Measurements from ENCODE around the gene SLCO3A1.
"Not testable (repeated sequence)": the region's sequence is repeated elsewhere in the genome, so short reads cannot be mapped to it uniquely, and the experiment has no call there.

SLCO3A1 gene

DNA sequence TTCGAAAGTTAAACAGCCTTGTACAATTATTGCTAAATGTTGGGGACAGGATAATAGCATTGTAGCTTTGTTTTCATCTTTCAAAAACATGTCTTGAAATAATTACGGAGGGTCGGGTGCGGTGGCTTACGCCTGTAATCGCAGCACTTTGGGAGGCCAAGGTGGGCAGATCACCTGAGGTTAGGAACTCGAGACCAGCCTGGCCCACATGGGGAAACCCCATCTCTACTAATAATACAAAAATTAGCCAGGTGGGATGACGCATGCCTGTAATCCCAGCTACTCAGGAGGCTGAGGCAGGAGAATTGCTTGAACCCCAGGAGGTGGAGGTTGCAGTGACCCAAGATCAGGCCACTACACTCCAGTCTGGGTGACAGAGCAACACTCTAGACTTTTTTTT is 216.7 kb downstream of the SLCO3A1 start:
- DNase-seq (ENCODE audit: low spot score), result not testable (repeated sequence)

DNA sequence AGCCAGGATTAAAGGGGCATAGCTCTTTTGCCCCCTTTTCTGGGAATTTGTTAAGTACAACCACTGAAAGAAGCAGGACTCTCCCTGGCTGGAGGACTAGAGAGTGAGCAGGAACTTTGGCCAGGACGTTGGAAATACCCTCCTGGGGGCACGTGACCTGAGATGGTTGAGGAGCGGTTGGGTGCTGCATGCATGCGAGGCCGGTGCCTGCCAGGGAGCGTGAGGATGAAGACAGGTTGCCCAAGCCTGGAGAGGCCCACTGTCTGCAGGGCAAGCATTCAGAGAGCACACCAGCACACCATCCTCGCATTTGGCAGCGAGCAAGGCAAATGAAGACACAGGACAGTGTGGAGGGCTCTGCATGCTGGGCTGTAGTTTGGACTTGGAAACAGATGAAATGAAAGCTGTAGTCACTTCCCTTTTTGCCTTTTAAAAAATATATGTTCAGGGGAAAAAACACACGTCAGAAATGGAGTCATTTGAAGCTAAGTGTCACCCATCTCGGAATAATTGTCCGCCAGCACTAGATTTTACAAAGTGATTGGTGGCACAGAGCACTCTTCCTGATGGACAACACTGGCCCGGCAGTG is 217.6 kb downstream of the SLCO3A1 start:
- DNase-seq (ENCODE audit: low spot score), result no peak

DNA sequence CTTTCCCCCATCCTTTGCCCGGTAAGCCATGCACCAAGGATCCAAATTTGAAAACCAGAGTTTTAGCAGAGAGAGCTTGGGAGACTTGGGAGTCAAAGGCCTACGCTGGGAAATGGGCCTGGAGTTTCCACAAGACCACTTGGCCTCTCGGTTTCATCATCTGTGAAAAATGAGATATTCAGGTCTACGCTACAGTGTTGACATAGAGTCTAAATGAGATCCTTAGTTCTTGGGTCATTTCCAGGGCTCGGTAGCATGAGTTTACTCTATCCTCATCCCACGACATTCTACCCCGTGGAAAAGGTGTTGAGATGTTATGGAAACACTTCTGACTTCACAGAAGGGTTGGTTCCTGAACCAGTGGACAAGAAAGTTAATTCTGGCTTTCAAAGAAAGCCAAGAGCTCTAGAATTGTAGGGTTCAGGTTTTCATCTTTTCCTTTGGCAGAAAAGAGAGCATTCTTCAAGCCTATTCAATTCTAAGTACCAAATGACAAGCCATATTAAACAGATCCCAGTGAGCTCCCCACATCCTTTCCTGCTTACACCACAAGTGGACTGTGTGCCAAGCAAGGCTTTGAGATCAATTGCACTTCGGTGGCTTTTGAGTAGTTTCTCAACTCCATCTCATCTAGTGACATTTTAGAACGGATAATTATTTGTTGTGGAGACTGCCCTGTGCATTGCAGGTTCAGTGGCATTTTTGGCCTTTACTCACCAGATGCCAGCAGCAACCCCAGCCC is 219.7 kb downstream of the SLCO3A1 start:
- DNase-seq (ENCODE audit: low spot score), result no peak

DNA sequence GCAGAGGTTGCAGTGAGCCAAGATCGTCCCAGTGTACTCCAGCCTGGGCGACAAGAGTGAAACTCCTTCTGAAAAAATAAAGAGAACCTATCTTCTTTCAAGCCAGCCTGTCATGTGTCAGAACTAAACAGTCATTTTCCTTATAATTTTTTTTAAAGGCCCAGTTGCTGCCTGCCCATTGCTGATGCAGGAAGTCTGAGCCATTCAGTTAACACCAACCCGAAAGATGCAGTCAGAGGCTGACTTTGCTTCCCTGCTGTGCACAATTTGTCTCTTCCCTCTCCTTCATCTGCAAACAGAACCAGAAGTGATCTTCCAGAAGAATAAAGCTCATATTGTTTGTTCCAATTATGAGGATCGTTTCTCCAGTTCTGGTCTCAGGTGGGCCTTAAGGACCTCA is 220.6 kb downstream of the SLCO3A1 start:
- DNase-seq (ENCODE audit: low spot score), result no peak

DNA sequence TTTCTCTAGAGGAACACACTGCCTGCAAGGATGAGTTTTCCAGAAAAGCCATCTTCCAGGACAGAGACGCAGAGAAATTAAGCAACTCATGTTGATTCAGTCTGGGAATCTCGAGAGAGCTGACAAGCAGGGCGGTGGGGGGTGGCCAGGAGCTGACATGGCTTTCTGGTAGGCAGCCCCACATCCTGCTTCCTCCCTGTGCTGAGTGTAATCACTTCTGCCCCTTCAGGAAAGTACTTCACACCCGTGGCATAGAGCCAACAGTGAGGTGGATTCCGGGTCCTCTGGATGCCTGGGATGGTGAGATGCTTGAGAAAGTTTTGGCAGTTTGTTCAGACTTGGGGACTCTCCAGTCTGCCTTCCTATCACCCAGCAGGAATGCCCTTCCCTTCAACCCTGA is 221.1 kb downstream of the SLCO3A1 start:
- DNase-seq (ENCODE audit: low spot score), result no peak

DNA sequence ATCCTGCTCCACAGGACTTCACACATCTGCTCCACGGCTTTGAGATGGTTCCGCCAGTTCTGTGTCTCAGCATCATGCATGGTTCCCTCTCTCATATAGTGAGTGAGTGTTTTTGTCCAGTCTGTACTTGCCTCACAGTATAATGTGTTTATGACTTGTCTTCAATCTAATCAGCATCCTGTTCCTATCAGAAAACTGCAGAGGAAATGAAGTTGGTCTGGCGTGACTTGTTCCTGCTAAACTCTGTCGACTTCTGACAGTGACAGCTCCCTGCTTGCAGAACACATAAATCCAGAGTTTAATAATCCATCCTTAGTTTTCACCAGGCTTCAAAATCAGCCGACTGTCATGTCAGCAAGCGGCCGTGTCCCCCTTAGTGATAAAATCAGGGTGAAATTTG is 222.3 kb downstream of the SLCO3A1 start:
- DNase-seq (ENCODE audit: low spot score), result no peak

DNA sequence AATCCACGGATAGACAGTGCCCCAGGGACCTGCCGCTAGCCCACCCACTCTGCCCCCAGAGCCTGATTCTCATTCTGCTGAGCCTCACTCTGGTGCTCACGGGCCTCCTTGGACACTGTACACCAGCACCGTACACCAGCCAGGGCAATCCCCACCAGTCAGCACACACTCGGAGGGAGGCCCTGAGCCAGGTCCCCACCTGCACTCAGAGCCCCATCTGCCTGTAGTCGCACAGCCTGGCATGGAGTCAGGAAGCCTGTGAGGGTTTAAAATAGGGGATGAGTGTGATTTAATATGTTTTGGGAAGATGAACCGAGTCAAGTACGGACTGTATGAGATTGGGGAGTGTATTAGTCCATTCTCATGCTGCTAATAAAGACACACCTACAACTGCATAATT is 223.0 kb downstream of the SLCO3A1 start:
- DNase-seq (ENCODE audit: low spot score), result no peak

DNA sequence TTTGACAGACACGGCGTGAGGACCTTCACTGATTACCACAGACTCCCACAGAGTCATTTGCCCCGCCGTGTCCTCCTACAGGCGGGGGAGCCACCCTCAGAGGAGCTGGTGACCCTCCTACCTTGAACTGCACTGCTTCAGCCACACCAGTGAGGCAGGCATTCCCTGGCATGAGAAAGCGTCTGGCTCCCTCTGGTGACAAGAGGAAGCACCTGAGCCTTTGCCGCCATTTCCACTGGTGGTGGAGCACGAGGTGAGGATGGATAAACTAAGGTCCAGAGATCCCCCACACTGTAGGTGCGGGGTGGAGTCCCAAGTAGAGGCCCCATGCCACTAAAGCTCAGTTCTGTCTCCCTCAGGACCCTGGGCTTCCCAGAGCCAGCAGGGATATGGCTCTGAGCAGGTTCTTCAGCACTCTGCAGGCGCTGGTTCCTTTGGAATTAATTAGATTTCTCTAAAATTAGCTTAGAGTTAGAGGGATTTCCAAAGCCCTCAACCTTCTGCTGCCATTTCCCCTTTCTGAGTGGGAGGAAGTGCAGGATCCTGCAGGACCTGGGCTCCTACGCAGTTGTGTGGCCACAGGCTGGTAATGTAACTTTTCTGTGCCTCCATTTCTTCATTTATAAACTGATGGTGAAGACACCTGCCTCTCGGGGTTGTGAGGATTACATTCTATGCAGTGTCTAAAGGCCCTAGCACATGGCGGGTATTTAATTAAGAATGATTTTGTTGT is 224.0 kb downstream of the SLCO3A1 start:
- DNase-seq (ENCODE audit: low spot score), result peak; percentile 76

DNA sequence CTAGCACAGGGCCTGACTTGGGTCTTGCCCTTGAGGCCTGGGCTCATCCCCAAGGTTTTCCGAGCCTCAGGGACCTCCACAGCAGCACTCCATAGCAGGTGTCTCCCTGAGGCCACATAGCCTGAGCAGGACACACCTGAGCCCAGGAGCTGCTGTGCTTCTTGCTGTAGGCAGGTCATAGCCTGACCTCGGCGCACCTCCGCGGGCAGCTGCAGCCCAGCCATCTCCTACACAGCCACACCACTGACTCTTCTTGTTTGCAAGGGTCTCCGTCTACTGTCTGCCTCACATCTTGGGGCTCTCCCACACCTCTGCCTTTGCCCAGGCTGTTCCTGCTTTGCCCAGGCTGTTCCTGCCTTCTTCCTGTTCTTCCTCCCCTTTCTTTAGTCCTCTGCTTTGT is 224.8 kb downstream of the SLCO3A1 start:
- no peak for DNase-seq (ENCODE audit: low spot score)

DNA sequence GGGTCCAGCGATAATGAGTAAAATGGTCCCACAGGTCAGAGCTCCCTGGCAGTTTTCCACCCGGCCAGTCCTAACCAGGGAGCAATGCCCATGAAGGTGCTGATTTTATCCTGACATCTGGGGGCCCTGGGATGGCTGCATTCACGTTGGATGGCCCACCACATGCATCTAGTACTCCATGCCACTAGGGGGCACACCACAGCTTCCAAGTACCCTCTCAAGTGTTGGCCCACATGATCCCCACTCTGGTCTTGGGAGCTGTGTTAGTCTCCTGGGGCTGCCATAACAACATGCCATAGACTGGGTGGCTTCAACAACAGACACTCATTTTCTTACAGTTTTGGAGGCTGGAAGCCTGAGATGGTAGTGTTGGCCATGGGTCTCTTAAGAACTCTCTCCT is 225.5 kb downstream of the SLCO3A1 start:
- peak; percentile 22 for DNase-seq (ENCODE audit: low spot score)

DNA sequence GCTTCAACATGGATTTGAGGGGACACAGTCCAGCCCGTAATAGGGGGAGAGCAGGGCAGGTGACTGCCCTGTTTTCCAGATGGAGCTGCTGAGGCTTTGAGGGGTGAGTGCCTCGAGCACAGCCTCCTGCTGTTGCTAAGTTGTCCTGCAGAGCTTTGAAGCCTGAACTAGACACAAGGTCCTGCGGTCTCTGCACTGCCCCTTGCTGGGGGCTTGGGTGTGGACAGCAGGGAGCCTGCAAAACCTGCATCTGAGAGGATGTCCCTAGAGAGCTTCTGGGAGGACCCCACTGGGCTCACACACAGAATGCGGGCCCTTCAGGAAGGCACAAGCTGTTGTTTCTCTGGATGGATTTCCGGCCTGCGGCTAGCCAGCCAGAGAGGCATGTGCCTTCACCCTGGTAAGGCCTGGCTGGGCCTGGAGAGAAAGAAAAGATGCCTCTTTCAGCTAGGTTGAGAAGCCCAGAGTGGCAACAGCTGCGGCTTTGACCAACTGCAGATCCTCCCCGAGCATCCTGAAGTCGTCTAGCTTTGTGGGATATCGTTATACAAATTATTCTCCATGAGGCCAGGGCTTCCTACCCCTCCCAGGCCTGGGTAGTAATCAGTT is 226.2 kb downstream of the SLCO3A1 start:
- DNase-seq (ENCODE audit: low spot score), result no peak

DNA sequence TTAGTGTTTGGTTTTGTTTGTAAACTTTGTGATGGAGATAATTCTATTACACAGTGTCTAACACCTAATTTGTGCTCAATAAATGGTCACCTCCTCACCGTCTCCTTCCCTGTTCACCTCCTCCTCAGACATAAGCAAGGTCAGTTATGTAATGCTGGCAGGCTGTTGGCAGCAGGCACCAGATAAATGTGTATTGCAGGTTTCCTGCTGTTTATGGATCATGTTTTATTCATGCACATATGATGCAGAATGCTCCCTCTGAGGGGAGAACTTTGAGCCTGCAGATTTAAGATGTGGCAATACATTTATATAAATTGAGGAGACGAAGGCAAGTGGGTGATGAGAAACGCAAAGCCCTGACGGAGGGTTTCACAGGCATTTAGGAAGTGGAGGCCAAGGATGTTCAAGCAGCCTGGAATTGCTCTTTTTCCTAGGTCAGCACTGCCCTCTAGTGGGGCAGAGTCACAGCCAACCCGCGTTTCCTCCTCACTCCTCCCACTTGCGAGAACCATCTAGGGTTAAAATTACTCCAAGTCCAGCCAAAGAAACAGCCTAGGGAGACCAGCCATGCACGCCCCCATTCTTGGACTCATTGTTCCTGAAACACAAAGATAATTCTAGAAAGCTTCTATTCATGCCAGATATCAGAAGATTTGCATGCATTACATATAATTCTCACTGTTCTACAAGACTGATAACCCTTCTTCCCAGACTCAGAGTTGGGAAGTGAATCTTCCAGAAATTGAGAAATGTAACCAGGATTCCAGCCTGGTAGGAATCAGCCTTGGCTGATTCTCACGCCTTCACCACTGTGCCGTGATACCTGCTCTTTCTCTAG is 228.7 kb downstream of the SLCO3A1 start:
- DNase-seq (ENCODE audit: low spot score), result peak; percentile 58

DNA sequence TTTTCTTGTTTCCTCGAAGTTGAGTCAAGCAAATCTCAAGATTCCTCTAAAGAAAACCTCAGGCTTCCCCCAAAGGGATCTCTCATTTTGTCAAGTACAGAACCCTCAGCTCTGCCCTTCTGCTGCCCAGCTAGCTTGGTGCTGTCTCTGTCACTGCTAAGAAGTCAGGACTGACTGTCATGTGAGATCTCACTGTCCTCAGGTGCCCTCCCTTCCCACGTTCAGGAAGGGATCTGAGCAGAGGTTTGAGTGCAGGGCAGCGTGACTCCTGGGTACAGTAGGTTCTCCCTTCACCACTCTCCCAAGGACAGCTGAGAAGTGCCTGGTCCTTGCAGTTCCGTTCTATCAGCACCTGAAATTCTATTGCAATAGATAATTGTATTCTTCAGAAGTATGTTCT is 229.7 kb downstream of the SLCO3A1 start:
- no peak for DNase-seq (ENCODE audit: low spot score)

DNA sequence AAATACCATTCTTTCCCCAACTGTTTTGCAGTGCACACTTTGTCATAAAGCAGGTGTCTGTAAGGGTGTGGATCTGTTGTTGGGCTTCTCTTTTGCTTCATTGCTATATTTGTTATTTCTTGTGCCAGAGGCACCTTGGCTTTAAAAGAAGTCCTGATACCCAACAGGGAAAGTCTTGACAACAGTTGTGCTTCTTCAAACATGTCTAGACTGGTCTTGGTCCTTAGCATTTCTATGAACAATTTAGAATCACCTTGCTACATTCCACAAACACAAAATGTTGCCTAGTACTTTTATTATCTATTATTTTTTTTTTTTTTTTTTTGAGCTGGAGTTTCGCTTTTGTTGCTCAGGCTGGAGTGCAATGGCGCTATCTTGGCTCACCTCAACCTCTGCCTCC is 233.7 kb downstream of the SLCO3A1 start:
- DNase-seq (ENCODE audit: low spot score), result no peak

DNA sequence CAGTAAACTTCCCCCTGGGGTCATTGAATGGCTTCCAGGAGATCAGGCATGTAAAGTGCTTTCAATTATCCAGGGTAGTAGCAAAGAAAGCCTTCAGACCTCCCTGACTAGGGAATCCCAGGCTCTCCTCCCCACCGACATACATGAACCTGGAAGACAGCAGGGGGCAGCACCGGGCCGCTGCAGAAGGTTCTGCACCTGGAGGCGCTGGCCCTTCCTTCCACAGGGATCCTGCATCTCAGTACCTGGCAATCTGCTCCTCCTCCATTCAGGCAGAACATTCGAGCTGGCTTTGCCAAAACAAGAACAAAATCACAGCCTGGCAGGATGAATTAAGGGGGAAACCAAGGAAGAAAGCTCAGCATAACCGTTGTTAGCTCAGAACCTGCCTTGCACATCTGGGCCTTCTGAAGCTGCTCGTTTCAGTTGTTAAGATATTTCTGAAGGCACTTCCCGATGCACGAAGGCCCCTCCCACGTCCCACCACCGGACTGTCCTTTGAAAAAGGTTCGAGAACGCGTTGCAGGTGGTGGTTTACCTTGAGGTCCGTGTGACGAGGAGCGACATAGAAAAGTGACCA is 237.7 kb downstream of the SLCO3A1 start:
- peak; percentile 61 for DNase-seq (ENCODE audit: low spot score)

DNA sequence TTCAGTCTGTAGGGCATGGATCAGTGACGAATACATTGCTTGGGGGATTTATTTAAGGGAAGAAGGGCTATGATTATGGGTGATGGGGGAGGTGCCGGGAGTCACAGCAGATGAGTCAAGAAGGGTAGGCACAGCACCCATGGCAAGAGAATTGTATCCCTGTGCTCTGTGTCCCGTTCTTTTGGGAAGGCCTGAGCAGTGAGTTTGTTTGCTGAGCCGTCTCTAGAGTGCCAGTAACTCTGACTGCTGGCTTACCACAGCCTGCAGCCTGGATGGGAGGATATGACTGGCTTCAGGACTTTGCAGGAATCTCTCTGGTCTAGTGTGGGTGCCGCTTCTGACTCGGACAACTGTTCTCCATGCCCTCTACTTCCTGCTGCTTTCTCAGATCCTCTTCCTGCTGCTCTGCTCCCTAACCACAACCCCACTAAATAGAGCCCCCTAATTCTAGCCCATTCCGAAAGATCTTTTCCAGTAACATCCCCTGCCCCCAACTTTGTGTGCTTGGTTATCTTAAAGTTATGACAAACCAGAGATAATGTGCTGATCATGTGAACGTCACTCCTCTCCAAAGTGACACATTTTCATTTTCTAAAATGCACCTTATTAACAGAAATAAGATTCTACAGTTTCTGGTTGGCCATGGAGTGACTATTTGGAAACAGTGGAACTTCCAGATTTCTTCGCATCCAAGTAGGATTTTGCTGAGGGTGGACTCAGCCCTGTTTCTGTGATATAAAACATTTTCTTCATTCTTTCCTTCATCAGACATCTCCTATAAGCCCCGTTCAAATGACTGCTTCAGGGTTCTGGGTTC is 239.0 kb downstream of the SLCO3A1 start:
- no peak for DNase-seq (ENCODE audit: low spot score)

DNA sequence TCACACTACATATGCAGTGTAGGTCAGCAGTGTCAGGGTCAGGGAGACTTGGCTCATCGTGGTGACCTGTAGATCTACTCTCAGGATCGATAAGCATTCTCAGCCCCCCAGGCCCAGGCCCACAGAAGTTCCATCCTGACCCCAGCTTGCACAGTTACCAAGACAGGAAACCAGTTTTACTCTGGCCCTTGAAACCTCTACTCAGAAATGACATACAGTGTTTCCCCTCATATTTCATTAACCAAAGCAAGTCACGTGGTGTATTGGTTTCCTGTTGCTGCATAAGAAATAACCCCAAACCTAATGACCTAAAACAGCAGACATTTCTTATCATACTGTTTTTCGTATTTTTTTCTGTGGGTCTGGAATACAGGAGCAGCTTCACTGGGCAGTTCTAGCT is 242.2 kb downstream of the SLCO3A1 start:
- DNase-seq (ENCODE audit: low spot score), result no peak

DNA sequence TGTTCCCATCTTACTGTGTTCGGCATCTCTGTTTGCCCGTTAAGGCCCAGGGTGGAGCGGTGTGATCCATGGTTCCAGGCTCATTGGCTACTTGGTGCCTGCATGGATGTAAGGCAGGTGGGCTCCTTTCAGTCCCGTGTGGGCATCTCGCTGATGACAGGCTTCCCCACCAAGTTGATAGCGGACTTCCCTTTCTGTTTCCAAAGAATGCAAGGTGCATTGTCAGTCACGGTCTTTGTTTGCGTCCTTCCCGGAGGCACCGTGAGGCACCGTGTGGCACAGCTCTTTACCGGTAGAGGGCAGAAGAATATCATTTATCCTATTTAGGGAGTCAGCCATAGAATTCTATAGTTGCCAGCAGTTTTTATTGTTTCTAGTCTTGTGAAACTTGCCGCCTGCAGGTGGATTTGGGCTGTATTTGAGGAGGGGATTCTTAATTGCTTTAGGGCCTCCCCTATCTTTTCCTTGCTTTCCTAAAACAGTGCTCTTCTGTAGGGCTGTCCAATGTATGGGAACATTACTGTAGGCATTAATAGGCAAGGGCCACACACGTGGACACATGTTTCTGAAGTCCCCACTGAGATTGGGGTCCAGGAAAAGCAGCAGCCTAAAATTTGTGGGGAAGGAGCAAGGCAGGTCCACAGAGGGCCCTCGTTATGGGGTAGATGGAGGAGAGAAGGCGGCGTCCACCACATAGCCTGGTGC is 244.1 kb downstream of the SLCO3A1 start:
- peak; percentile 79 for DNase-seq (ENCODE audit: low spot score)

DNA sequence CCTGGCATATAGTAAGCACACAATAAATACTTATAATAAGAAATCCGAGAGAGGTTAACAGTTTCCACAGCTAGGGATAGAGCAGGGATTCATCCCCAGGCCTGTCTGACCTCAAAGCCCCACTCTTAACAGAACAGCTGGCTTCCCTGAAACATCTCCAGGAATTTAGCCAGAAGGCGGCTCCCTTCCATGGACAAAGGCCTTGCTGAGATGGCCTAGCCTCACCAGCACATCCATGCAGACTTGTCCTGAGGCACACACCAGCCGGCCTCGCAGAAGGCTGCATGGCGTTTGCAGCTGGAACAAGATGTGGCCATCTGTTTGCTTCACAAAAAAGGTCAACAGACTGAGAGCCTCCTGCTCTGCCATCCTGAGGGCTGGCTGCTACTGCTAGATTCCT is 245.4 kb downstream of the SLCO3A1 start:
- DNase-seq (ENCODE audit: low spot score), result no peak

DNA sequence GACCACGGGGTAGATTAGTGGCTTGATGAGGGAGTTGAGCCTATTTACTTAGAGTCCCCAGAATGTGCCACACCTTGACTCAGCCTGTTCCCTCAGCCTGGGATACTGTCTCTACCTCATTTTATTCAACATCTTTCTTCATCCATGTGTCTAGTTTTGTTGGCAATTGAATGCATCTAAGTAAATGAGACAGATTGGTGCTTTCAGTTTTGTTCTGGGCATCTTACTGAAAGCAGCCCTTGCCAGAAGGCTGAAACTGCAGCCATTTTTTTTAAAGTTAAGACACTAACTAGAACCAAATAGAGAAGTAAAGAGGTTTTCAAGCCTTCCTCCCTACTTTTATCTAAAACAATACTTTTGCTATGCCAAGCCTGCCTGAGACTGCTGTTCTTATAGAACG is 246.8 kb downstream of the SLCO3A1 start:
- DNase-seq (ENCODE audit: low spot score), result no peak

Measured in SW480 (cell line).